B cell (primary cell): Measurements from ENCODE around the gene MYLK4. TPM values are rescaled to one million over a fixed set of nuclear protein-coding genes. Genes with fewer than 3 reads are reported as not detected.

ENCODE experiments used
- ATAC-seq: fragments of 200-7000 bp; cut with Tn5 transposase; one replicate; pipeline ENCODE4 v1.10.0; 2021; ENCODE audit warnings: low read depth, mild to moderate bottlenecking, moderate number of reproducible peaks, moderate library complexity
- CTCF ChIA-PET: fragments of 350-600 bp; sonication (Branson Sonifier 250); formaldehyde crosslinking; loops from one replicate; lab custom pipeline; 2021; ENCODE audit warnings: antibody characterized with exemption, inconsistent platforms; lab: Charles Lee
- POLR2A ChIA-PET: fragments of 350-600 bp; sonication (Branson Sonifier 250); formaldehyde crosslinking; loops from one replicate; lab custom pipeline; 2021; ENCODE audit warnings: antibody characterized with exemption; lab: Charles Lee
- DNase-seq: peaks from one replicate; pipeline ENCODE4 v3.0.0; 2013
- H2AFZ ChIP-seq: 2 replicates; pipeline ENCODE4 v1.6.1; 2012; ENCODE audit warnings: mild to moderate bottlenecking, low read depth, low read length; ENCODE audit not compliant: insufficient read depth, poor library complexity, severe bottlenecking
- H3K27ac ChIP-seq, 2 donors: 1 replicate in 1 of 2; 2 replicates in 1 of 2; pipeline ENCODE4 v1.5.1; 2012 to 2013; ENCODE audit warnings: low read length in 2 of 2, mild to moderate bottlenecking in 2 of 2, moderate library complexity in 1 of 2
- H3K27me3 ChIP-seq, 4 experiments: fragments of 200-600 bp in 1 of 4; sonication (generic) in 1 of 4; replicated peaks in 1 of 4; 1 replicate in 2 of 4; 2 replicates in 2 of 4; pipeline versions ENCODE4 v1.6.1 to v1.7.0; 2013 to 2016; ENCODE audit warnings: low read length in 3 of 4, mild to moderate bottlenecking in 2 of 4, mixed read lengths in 1 of 4, moderate library complexity in 1 of 4; ENCODE audit not compliant: insufficient read depth in 4 of 4, control insufficient read depth in 3 of 4; ENCODE audit errors: control extremely low read depth in 1 of 4
- H3K36me3 ChIP-seq, 2 experiments: replicated peaks in 1 of 2; 1 replicate in 1 of 2; 2 replicates in 1 of 2; pipeline versions ENCODE4 v1.6.1 to v1.7.1; 2013; ENCODE audit warnings: low read length in 1 of 2; ENCODE audit not compliant: insufficient read depth in 2 of 2, control insufficient read depth in 1 of 2; ENCODE audit errors: control extremely low read depth in 1 of 2, extremely low read depth in 1 of 2
- H3K4me1 ChIP-seq, 2 donors: fragments of 200-600 bp in 1 of 2; sonication (generic) in 1 of 2; 1 replicate in 1 of 2; 2 replicates in 1 of 2; pipeline versions ENCODE4 v1.5.1 to v1.6.1; 2013 to 2017; ENCODE audit warnings: low read length in 2 of 2; ENCODE audit not compliant: control insufficient read depth in 2 of 2, insufficient read depth in 2 of 2
- H3K4me2 ChIP-seq: replicated peaks from 2 replicates; pipeline ENCODE3; 2012; ENCODE audit warnings: mild to moderate bottlenecking, low read depth, low read length; ENCODE audit not compliant: poor library complexity, severe bottlenecking
- H3K4me3 ChIP-seq, 5 experiments: fragments of 200-600 bp in 1 of 5; sonication (generic) in 1 of 5; 1 replicate in 3 of 5; 2 replicates in 2 of 5; pipeline versions ENCODE4 v1.5.1 to v1.7.0; 2011 to 2016; ENCODE audit warnings: low read length in 4 of 5, mild to moderate bottlenecking in 4 of 5, low read depth in 2 of 5, control low read depth in 1 of 5, moderate library complexity in 1 of 5; ENCODE audit not compliant: insufficient read depth in 1 of 5; ENCODE audit errors: control extremely low read depth in 1 of 5, extremely low read depth in 1 of 5
- H3K79me2 ChIP-seq: fragments of 200-600 bp; sonication (generic); one replicate; pipeline ENCODE4 v1.6.0; 2016; ENCODE audit warnings: low read length; ENCODE audit not compliant: control insufficient read depth, insufficient read depth
- H3K9ac ChIP-seq: fragments of 200-600 bp; sonication (generic); 2 replicates; pipeline ENCODE4 v1.6.1; 2017; ENCODE audit warnings: mild to moderate bottlenecking, low read length, moderate library complexity
- H3K9me3 ChIP-seq, 3 donors: one replicate each; pipeline versions ENCODE4 v1.6.1 to v1.7.1; 2013; ENCODE audit warnings: low read length in 2 of 3; ENCODE audit not compliant: control insufficient read depth in 2 of 3, insufficient read depth in 1 of 3; ENCODE audit errors: control extremely low read depth in 1 of 3
- H4K20me1 ChIP-seq: 2 replicates; pipeline ENCODE4 v1.6.0; 2012; ENCODE audit warnings: mild to moderate bottlenecking, low read length; ENCODE audit not compliant: insufficient read depth, control insufficient read depth, poor library complexity, severe bottlenecking
- H3K27ac Mint-ChIP-seq: one replicate; pipeline ENCODE4 v1.8.0; 2021; ENCODE audit warnings: mixed read lengths
- H3K27me3 Mint-ChIP-seq: one replicate; pipeline ENCODE4 v1.8.0; 2021; ENCODE audit warnings: mixed read lengths
- H3K4me1 Mint-ChIP-seq: one replicate; pipeline ENCODE4 v1.8.0; 2021; ENCODE audit warnings: mixed read lengths
- H3K4me3 Mint-ChIP-seq: one replicate; pipeline ENCODE4 v1.8.0; 2021; ENCODE audit warnings: mixed read lengths
- H3K9me3 Mint-ChIP-seq: one replicate; pipeline ENCODE4 v1.8.0; 2022; ENCODE audit warnings: mixed read lengths; ENCODE audit not compliant: insufficient read depth
- CTCF ChIP-seq: fragments of 200-600 bp; IDR thresholded peaks from one replicate; pipeline ENCODE4 v1.8.0; 2022; ENCODE audit warnings: antibody characterized with exemption, mild to moderate bottlenecking
- EZH2 ChIP-seq: IDR thresholded peaks from 2 replicates; pipeline ENCODE4 v1.6.1; 2012; ENCODE audit warnings: borderline replicate concordance, low read depth, mild to moderate bottlenecking, moderate library complexity, low read length; ENCODE audit not compliant: insufficient read depth, poor library complexity, severe bottlenecking
- WGBS: methylation state at CpG from one replicate; pipeline ENCODE4 v1.1.5; 2013; ENCODE audit warnings: missing lambda C conversion rate; ENCODE audit not compliant: insufficient coverage; 5-methylcytosine and 5-hydroxymethylcytosine counted together
- intact Hi-C: fragments of 100-400 bp; cut with micrococcal nuclease; formaldehyde crosslinking; loops from one replicate; pipeline ENCODE4 v1.10.0; 2022
- polyA plus RNA-seq: library from polyadenylated mRNA; depleted of rRNA; stranded (reverse); fragments of >200 nt; gene quantifications from 2 replicates; pipeline ENCODE4 v1.2.3, GENCODE V29; 2012
- total RNA-seq, 2 donors: library from RNA; stranded (reverse); fragments of 120-200 nt in 1 of 2; gene quantifications; 1 replicate in 1 of 2; 2 replicates in 1 of 2; pipeline versions ENCODE4 v1.2.3 to v1.2.4, GENCODE V29; 2013 to 2022

MYLK4 gene
- total and polyA plus RNA-seq, 2 donors (not counting 1 experiment from before 2014, with no cell fraction given), result 0.51 to 1.2 TPM

- Histone ChIP-seq H3K27me3 (no peaks in the 10 kb centered on the region), H3K4me2 (no peak overlapping the region), H2AFZ (no peak overlapping the region), H3K9ac (no peak overlapping the region), H3K79me2 (no peaks in the 10 kb centered on the region), H3K36me3 (no peaks in the 10 kb centered on the region), H4K20me1 (no peaks in the 10 kb centered on the region), H3K4me1 (no peaks in the 10 kb centered on the region), H3K9me3 (no peaks in the 10 kb centered on the region), H3K4me3 (no peak overlapping the region), H3K27ac (no peak overlapping the region)
- Mint-ChIP-seq H3K4me1 (no peaks in the 10 kb centered on the region), H3K9me3 (no peaks in the 10 kb centered on the region), H3K4me3 (no peak overlapping the region), H3K27me3 (no peaks in the 10 kb centered on the region), H3K27ac (no peak overlapping the region)
- ATAC-seq (no peak), DNase-seq (no peak)
- WGBS, result 92% methylated on average over 2 of the region's 4 CpGs
- TF ChIP-seq CTCF (no peak), EZH2 (no peak)
- intact Hi-C loops, result no loop called here
- POLR2A ChIA-PET, result no interaction called here
- CTCF ChIA-PET, result no interaction called here
Observed at GRCh38 chr6:2677080-2677593, 73.6 kb downstream of the MYLK4 start.

- no peaks in the 10 kb centered on the region for H3K27me3 ChIP-seq
- WGBS, result no CpG with 5 or more reads among the region's 2 CpGs
- H3K27ac ChIP-seq, result no peak overlapping the region
- H3K4me2 ChIP-seq, result no peak overlapping the region
- H3K9ac ChIP-seq, result no peak overlapping the region
- no peak overlapping the region for H2AFZ ChIP-seq
- TF ChIP-seq CTCF (no peak), EZH2 (no peak)
- no peaks in the 10 kb centered on the region for H3K4me1 ChIP-seq
- no peaks in the 10 kb centered on the region for H3K79me2 ChIP-seq
- Mint-ChIP-seq H3K27ac (no peak overlapping the region), H3K4me1 (no peaks in the 10 kb centered on the region), H3K27me3 (no peaks in the 10 kb centered on the region), H3K4me3 (no peak overlapping the region), H3K9me3 (no peaks in the 10 kb centered on the region)
- ATAC-seq (no peak), DNase-seq (no peak)
- H4K20me1 ChIP-seq, result no peaks in the 10 kb centered on the region
- CTCF ChIA-PET, result no interaction called here
- H3K9me3 ChIP-seq, result no peaks in the 10 kb centered on the region
- POLR2A ChIA-PET, result no interaction called here
- intact Hi-C loops, result no loop called here
- no peaks in the 10 kb centered on the region for H3K36me3 ChIP-seq
- no peak overlapping the region for H3K4me3 ChIP-seq
Observed at GRCh38 chr6:2676048-2676447, 74.7 kb downstream of the MYLK4 start.
